ENCODE data around the gene SFR1.

GRCh38 chr10:104084482-104085142 lies 37.4 kb upstream of the SFR1 start:
- TF ChIP-seq CTCF (conservative IDR thresholded peaks at IDR 0.05) = no peak
- TF ChIP-seq EZH2 (IDR thresholded peaks at IDR 0.05; ENCODE audit: low read depth) = no peak

All from PC-9 (cell line).